HFF-Myc (cell line): Measurements from ENCODE around the gene RHOC.

Experiments
- DNase-seq: peaks from one replicate; pipeline ENCODE4 v3.0.0-alpha.2; 2011; ENCODE audit warnings: low read depth; ENCODE audit errors: extremely low read depth
- H3K4me3 ChIP-seq: replicated peaks from 2 replicates; pipeline ENCODE4 v1.5.1; 2011; ENCODE audit warnings: low read depth, mild to moderate bottlenecking, control low read depth, low read length
- TF ChIP-seq, protein P1 (sequence below): IDR thresholded peaks from 2 replicates; pipeline ENCODE4 v1.5.1; 2012; ENCODE audit warnings: mild to moderate bottlenecking, low read depth, low read length, control low read depth; ENCODE audit errors: missing control alignments

The RHOC gene

GRCh38 chr1:112697781-112698201 lies 9.1 kb downstream of the RHOC start:
- TF ChIP-seq, protein P1, sequence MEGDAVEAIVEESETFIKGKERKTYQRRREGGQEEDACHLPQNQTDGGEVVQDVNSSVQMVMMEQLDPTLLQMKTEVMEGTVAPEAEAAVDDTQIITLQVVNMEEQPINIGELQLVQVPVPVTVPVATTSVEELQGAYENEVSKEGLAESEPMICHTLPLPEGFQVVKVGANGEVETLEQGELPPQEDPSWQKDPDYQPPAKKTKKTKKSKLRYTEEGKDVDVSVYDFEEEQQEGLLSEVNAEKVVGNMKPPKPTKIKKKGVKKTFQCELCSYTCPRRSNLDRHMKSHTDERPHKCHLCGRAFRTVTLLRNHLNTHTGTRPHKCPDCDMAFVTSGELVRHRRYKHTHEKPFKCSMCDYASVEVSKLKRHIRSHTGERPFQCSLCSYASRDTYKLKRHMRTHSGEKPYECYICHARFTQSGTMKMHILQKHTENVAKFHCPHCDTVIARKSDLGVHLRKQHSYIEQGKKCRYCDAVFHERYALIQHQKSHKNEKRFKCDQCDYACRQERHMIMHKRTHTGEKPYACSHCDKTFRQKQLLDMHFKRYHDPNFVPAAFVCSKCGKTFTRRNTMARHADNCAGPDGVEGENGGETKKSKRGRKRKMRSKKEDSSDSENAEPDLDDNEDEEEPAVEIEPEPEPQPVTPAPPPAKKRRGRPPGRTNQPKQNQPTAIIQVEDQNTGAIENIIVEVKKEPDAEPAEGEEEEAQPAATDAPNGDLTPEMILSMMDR: no peak
- H3K4me3 ChIP-seq: no peak overlapping the region
- DNase-seq: no peak

DNA sequence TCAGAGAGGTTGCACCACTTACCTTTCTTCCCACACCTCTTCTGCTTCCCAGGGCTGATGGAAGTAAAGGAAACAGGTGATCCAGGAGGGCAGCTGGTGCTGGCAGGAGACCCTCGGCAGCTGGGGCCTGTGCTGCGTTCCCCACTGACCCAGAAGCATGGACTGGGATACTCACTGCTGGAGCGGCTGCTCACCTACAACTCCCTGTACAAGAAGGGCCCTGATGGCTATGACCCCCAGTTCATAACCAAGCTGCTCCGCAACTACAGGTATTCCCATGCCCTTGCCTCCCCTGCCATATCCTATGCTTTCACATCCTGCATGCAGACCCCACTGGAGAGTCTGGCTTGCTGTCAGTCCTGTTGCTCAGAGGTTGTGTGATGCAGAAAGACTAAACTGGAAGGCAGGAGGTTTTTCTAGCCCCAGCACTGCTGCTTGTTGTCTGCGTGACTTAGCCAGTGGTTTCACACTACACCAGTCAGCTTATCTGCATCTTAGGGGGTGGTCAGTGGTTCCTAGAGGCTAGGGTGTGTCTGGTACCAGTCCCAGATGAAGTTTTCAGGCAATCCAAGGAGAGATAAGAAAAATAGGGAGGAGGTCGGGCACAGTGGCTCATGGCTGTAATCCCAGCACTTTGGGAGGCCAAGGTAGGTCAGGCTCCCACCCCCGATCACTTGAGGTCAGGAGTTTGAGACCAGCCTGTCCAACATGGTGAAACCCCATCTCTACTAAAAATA lies 10.2 kb downstream of the RHOC start:
- no peak overlapping the region for H3K4me3 ChIP-seq
- no peak for DNase-seq
- TF ChIP-seq, protein P1: no peak

GRCh38 chr1:112695276-112695675 lies 11.7 kb downstream of the RHOC start:
- no peak overlapping the region for H3K4me3 ChIP-seq
- DNase-seq: no peak
- TF ChIP-seq, protein P1: no peak

DNA sequence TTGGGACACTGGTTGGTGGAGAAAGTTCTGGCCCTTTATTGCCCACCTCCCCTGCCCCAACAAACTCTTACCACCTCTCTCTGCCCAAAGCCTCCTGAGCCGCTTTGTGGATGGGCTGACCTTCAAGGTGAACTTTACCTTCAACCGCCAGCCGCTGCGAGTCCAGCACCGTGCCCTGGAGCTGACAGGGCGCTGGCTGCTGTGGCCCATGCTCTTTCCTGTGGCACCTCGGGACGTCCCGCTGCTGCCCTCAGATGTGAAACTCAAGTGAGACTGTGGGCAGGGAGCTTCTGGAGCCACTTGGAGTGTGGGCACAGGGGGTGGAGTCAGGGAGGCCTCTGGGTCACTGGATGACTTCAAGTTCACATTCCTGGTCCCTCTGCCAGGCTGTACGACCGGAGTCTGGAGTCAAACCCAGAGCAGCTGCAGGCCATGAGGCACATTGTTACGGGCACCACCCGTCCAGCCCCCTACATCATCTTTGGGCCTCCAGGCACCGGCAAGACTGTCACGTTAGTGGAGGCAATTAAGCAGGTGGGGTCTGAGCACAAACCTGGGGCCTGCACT lies 12.5 kb downstream of the RHOC start:
- H3K4me3 ChIP-seq: no peak overlapping the region
- TF ChIP-seq, protein P1: no peak
- no peak for DNase-seq

GRCh38 chr1:112693821-112694220 lies 13.1 kb downstream of the RHOC start:
- DNase-seq: no peak
- no peak overlapping the region for H3K4me3 ChIP-seq
- TF ChIP-seq, protein P1: no peak

DNA sequence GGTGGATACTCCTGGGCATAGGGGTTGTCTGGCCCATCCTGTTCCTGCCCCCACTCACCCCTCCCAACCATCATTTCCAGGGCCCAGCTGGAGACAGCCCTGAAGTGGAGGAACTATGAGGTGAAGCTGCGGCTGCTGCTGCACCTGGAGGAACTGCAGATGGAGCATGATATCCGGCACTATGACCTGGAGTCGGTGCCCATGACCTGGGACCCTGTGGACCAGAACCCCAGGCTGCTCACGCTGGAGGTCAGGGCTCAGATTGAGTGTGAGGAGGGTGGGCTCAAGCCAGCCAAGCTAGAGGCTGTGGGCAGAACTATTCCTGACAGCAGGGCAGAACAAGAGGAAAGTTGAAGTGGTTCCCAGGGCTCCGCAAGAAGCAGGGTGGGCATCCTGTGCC lies 14.2 kb downstream of the RHOC start:
- TF ChIP-seq, protein P1: no peak
- no peak for DNase-seq
- H3K4me3 ChIP-seq: no peak overlapping the region
